ENCODE data around the gene C11orf86. TPM values are rescaled to one million over a fixed set of nuclear protein-coding genes. Genes with fewer than 3 reads are reported as not detected.

The C11orf86 gene
- total and polyA plus RNA-seq, 2 of the 8 experiments (the other 6 are each of a cell fraction or from before 2014, with no cell fraction given): 0.91 to 0.97 TPM

DNA sequence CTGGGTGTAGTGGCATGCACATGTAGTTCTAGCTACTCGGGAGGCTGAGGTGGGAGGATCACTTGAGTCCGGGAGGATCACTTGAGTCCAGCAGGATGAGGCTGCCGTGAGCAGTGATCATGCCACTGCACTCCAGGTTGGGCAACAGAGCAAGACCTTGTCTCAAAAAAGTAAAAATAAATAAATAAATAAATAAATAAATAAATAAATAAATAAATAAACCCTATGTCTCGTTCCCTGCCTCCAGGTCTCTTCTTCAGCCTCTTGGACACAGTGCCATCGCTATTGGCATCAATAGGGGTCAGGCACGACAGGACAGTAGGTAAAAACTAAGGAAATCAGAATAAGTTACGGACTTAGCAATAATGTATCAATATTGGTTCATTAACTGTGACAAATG is 24.5 kb downstream of the C11orf86 start:
- H2AFZ ChIP-seq (ENCODE audit: low read length): no peak overlapping the region
- 93% methylated on average over 7 of the region's 7 CpGs; no CpG with 5 or more reads in 1 of the 2 experiments for WGBS, 2 experiments (ENCODE audit: extremely low coverage in 1 of 2, insufficient coverage in 1 of 2, insufficient read length in 1 of 2, insufficient replicate concordance in 2 of 2, low coverage in 1 of 2, low lambda C conversion rate in 2 of 2, missing lambda C conversion rate in 1 of 2)
- H3K9me3 ChIP-seq (ENCODE audit: insufficient read depth in 2 of 2, low read depth in 1 of 2, low read length in 1 of 2): no peaks in the 10 kb centered on the region
- 0 out of 2 replicates have a peak overlapping the region, but pooled peaks have one; percentile 46 for H2BK15ac ChIP-seq (ENCODE audit: low read length)
- no peaks in the 10 kb centered on the region for H3K79me2 ChIP-seq (ENCODE audit: control insufficient read depth in 1 of 2, insufficient read depth in 2 of 2, low read length in 2 of 2)
- no peak overlapping the region for H3K4me3 ChIP-seq (ENCODE audit: extremely low read depth in 1 of 4, insufficient read depth in 2 of 4, low read depth in 3 of 4, low read length in 4 of 4)
- no peak overlapping the region for H3K4me2 ChIP-seq (ENCODE audit: insufficient read depth in 1 of 2, low read depth in 2 of 2, low read length in 2 of 2)
- H3K9ac ChIP-seq (replicated peaks in 1 of 4; ENCODE audit: extremely low read depth in 1 of 4, low read depth in 3 of 4, low read length in 3 of 4): no peak overlapping the region
- FAIRE-seq (no peak), DNase-seq (ENCODE audit: low read depth in 1 of 2, low spot score in 2 of 2) (no peak)
- no peak overlapping the region for H2BK20ac ChIP-seq (ENCODE audit: low read length)
- peaks cover 7 to 12% (median 9%) of the 10 kb centered on the region in 4 experiments for H3K4me1 ChIP-seq (replicated peaks in 1 of 4; ENCODE audit: control insufficient read depth in 3 of 4, insufficient read depth in 4 of 4, low read length in 3 of 4)
- no peak for TF ChIP-seq SRF (IDR thresholded peaks at IDR 0.05; ENCODE audit: low read depth, low read length)
- H3K27ac ChIP-seq (ENCODE audit: low read depth, low read length): no peak overlapping the region
- H2BK5ac ChIP-seq (ENCODE audit: low read depth, low read length): no peak overlapping the region
- H3K23me2 ChIP-seq (ENCODE audit: low read depth, low read length): peaks cover 3% of the 10 kb centered on the region; the same call in 1 of the 2 replicates
- H3K56ac ChIP-seq (replicated peaks; ENCODE audit: insufficient read length, low read depth, low read length): no peak overlapping the region
- H3K79me1 ChIP-seq (ENCODE audit: low read depth, low read length): no peaks in the 10 kb centered on the region
- no peak overlapping the region for H3K14ac ChIP-seq (ENCODE audit: insufficient read length)
- no peak overlapping the region for H3K18ac ChIP-seq (ENCODE audit: extremely low read depth, low read length)
- H3K23ac ChIP-seq (ENCODE audit: insufficient read length): no peak overlapping the region
- no peak overlapping the region for H4K8ac ChIP-seq (ENCODE audit: extremely low read depth, insufficient read depth, low read length)
- H2BK120ac ChIP-seq (replicated peaks; ENCODE audit: low read depth, low read length): no peak overlapping the region
- no peaks in the 10 kb centered on the region for H3K36me3 ChIP-seq (ENCODE audit: control insufficient read depth in 2 of 4, insufficient read depth in 4 of 4, low read length in 3 of 4)
- no peak overlapping the region for H3K4ac ChIP-seq (replicated peaks; ENCODE audit: insufficient read length, low read depth, low read length)
- ChIA-PET CTCF (ENCODE audit: partially characterized antibody) (interaction anchor here (1.4 kb wide), 1 partner anchor 16 kb away, joined by 4 read pairs; no protein-coding TSS in a partner anchor), POLR2A (ENCODE audit: partially characterized antibody) (interaction anchor here (1.3 kb wide), 1 partner anchor 10 kb away, joined by 3 read pairs; no protein-coding TSS in a partner anchor)
- H4K91ac ChIP-seq (replicated peaks; ENCODE audit: insufficient read length, low read length): peak overlapping the region; percentile 80
- no peaks in the 10 kb centered on the region for H3K27me3 ChIP-seq (replicated peaks in 1 of 4; ENCODE audit: control insufficient read depth in 3 of 4, extremely low read depth in 1 of 4, insufficient read depth in 3 of 4, low read length in 3 of 4)
- H2AK5ac ChIP-seq (ENCODE audit: low read depth, low read length): no peak overlapping the region
- H2BK12ac ChIP-seq (ENCODE audit: low read depth, low read length): 0 out of 2 replicates have a peak overlapping the region, but pooled peaks have one; percentile 50
- H4K20me1 ChIP-seq (replicated peaks in 1 of 2; ENCODE audit: control insufficient read depth in 1 of 2, insufficient read depth in 2 of 2, low read length in 2 of 2): no peaks in the 10 kb centered on the region
- H4K5ac ChIP-seq (ENCODE audit: insufficient read length, low read depth, low read length): no peak overlapping the region
